Right hindlimb (tissue), 1 donor: ENCODE results near the gene POLR3B.
A peak's percentile ranks its signal among the peaks of the same experiment; 100 is the strongest.
"Not testable (repeated sequence)": the region's sequence is repeated elsewhere in the genome, so short reads cannot be mapped to it uniquely, and the experiment has no call there.

ENCODE experiments used
- DNase-seq: peaks from one replicate; pipeline ENCODE4 v3.0.0-alpha.2; 2018

The POLR3B gene

DNA sequence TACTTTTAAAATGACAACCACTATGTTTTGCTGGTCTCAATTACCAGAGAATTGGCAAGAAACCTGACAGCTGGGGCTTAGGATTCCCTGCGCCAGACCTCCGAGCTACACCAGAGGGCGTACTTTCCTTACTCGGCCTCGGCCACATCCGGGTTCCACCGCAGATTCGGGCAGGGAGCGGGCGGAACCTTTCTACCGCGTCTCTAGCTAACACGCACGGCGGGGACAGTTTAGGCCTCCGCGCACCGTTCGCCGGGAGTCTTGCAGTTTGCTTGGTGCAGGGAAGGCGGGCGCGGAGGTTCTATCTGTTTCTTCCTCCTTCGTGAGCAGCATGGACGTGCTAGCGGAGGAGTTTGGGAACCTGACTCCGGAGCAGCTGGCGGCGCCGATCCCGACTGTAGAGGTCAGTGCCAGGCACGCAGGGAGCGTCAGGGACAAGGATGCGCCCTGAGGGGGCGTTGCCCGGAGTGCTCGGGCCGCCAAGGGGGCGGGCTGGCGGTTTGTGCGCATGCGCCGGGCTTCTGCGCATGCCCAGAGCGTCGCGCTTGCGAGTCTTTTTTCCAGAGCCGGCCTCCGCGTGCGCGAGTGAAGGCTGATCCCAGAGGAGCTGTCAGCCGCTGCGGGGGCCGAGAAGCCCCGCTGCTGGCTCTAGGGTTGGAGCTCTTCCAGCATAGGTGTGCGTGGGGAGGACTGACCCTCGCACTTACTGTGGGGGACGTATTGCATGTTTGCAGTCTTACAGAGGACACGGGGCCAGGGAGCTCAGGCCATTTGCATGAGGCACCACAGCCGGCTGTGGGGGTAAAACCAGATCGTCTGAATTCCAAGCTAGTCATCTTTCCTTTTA lies at the start of gene POLR3B:
Gene POLR3B, plus strand, starts transcription at position 200 of the 847 bp plus-strand sequence. Its CDS starts 132 bp downstream, at position 332.
- DNase-seq, result peak; percentile 98

DNA sequence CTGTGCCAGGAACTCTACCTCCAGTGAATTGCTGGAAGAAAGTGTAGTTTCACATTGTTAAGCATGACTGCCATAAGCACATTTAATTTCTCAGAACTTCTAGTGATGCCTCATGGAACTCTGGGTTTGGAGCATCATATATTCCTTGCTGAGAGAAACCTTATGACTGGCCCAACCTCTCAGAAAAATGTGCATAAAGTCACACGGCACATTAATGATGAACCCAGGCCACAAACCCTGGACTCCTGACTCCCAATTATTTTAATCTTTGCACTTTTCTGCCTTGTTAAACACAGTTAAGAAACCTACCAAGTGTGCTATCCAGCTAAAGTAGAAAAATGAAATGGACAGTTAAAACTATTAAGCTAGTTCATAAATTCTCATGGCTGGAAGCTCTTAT lies 49.4 kb upstream of the POLR3B start:
- DNase-seq, result no peak

DNA sequence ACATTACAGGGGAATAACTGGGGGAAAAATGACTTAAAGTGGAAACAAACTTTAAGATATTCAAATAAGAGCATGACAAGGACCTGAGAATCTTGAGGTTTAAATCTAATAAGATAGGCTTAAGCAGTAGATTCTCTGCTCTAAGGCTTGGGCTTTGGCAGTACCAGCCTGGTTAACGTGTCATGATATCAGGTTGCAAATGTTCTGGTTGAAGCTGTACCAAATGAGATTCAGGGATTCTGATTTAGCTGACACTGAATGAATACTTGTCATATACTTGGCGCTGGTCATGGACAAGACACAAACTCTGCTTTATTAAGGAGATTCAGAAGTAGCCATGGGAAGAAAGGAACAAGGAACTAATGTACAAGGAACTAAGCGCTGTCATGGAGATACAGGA lies 48.9 kb upstream of the POLR3B start:
- DNase-seq, result no peak

DNA sequence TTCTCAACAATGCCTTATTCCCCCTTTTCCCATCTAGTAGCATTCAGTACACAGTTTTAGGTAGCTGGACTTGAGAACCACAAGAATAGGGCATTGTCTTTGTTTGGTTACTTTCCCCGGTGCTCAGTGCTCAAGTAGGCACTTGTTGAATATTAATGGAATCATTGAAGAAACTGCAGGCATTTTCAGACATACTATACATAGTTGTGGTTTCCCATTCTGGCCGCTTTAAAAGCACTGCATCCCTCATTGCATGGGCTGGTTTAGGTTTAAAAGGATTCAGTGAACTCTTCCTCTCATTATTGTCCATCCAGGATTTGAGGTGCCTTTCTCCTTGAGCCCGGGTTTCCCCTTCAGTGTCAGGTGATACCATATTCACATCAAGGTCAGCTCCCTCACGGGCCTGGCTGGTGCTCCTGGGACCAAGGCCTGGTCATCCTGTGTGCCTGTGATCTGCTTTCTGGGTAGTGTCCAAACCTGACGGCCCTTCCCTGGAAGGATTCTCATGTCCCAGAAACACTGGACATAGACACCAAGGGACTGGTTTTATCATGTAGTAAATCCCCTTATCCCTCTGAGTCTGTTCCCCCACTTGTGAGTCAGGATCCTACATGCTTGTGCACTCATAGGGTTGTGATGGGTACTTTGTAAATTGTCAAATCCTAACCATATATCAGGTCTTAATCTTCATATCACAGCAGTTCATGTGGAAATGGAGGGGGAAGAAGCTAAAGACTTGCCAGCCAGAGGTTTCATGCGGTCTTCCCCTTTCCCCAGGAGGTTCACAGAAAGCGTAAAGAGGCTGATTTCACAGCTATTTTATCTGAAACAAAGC lies 47.7 kb upstream of the POLR3B start:
- no peak for DNase-seq

DNA sequence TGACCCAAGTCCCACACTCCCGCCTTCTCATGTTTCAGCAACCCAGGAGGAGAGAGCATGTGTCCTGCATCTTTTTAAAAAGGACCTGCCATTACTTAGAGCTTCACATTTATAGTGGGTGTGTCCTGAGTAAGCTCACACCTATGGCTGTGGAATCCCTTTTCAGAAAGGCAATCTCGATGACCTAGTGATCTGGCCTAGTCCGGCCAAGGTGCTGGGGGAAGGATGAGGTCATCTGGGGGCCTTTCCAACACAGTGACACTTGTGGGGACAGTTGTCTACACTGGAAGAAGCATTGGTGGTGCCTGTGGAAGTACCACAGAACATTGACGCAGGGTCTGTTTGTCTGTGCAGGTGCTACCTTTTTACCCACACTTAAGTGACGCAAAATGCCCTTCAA lies 46.9 kb upstream of the POLR3B start:
- DNase-seq, result no peak

DNA sequence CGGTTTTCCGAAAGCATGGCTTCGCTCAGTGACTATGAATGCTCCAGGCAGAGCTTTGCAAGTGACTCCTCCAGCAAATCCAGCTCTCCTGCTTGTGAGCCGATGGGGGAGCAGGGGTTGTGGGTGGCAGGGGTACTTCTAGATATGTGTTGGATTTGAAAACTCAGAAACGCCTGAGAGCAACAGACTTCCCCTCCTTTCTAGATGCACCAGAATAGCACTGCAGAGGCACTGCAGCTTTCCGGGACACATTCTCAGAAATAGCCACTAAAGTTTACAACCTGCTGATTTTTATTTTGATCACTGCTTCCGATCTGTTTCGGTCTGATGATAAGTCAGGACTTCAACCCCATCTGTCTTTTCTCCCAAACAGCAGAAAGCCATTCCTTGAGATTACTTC lies 46.4 kb upstream of the POLR3B start:
- no peak for DNase-seq

DNA sequence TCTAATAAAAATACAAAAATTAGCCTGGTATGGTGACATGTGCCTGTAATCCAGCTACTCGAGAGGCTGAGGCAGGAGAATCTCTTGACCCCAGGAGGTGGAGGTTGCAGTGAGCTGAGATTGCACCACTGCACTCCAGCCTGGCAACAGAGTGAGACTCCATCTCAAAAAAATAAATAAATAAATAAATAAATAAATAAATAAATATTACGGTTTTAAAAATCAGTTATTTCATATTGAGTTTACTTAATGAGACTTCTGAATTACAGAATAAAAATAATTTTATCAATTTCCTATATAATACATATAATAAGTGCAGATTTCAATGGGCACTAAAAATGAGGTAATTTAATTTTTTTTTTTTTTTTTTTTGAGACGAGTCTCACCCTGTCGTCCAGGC lies 44.1 kb upstream of the POLR3B start:
- not testable (repeated sequence) for DNase-seq

DNA sequence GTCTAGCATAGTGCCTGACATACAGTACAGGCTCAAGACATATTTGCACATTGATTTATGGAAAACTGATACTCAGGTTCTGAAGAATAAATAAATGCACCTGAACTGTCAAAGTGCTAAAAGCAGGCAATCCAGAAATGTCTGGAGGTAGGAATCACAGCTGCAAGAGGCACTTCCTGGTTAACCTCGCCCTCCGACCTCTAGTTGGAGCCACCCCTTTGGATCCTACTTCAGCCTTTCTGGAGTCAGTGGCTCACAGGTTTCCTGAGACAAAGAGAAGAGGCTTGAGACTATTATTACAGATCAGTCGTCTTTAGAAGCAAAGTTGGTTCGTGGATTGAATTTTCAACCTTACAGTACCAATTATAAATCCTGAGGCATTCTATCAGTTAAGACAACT lies 42.0 kb upstream of the POLR3B start:
- DNase-seq, result no peak

DNA sequence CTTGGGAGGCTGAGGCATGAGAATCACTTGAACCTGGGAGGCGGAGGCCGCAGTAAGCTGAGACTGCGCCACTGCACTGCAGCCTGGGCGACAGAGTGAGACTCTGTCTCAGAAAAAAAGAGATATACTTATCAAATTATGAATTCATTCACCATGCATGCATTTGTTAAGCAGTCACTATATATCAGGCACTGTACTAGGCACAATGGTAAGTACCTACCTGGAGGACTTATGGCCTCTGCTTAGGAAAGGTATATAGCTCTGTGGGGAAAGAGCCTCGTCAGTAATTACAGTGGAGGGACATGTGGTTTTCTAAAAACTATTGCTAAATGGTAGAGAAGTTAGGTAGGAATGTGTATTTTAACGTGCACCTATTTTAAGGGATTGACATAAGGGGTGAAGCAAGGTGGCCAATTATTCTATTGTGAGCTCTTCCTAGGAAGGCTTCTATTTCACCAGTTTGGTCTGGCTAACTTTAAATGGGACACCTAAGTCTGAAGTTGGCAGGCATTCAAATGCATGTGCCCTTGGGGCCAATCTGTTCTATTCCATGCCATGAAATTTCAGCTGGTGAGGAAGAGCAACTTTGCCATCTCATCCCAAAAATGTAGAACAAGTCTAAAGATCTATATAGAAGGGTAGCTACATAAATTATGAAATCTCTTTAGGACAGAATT lies 40.0 kb upstream of the POLR3B start:
- no peak for DNase-seq

DNA sequence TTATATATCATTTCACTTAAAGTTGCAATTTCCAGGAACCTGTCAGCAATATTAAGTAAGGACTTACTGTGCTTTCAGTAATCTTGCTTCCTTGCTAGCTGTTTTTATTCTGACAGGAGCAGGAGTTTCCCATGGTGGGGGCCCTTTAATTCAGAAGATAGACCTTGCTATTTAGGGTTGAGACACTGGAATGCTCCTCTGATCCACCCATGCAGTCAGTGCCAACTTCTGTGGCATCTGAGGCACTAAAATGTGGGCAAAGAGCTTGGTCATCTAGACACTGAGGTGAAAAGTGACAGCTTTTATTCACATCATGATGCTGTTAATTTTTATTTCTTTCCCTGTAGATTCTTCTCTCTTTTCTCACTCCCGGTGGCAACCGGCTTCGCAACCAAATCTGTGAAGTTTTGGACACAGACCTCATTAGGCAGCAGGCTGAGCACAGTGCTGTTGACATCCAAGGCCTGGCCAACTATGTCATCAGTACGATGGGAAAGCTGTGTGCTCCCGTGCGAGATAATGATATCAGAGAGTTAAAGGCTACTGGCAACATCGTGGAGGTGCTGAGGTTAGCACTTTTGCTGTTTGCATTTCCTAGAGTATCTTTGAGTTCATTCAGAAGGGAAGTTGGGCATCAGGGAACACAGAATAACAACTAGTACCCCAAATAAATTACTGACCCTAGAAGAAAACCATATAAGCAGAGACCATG lies 36.3 kb upstream of the POLR3B start:
- no peak for DNase-seq

DNA sequence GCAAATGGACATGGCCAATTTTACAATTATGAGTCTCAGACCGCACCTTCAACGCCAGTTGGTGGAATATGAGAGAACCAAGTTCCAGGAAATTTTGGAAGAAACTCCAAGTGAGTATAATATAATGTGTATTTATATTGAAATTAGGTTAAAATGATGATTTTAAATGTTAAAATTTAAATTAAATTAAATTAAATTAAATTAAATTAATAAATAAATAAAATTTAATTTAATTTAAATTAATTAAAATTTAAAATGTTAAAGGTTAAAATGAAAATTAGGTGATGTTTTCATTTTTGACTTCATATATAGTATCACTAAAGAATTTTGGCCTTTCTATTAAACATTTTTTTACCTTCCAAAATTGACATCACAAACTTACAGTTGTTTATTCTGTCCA lies 34.0 kb upstream of the POLR3B start:
- no peak for DNase-seq

DNA sequence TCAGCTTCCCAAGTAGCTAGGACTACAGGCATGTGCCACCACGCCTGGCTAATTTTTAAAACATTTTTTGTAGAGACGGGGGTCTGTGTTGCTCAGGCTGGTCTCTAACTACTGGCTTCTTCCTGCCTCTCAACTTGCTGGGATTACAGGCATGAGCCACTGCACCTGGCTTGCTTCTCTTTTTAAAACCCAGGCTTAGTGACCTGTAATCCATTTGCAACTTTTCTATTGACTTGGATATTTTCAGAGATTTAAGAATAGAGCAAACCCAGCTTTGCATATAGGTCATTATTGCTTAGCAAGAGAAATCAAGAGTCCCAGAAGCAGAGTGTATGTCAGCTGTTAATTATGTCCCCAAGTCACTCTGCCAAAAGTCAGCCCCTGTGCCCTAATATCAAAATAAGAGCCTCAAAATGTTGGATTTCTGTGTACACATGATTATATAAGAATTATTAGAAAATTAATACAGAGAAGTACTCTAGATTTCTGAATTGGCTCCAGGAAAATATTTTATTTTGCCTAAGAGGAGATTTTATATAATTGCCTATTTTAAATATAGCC lies 30.2 kb upstream of the POLR3B start:
- no peak for DNase-seq

DNA sequence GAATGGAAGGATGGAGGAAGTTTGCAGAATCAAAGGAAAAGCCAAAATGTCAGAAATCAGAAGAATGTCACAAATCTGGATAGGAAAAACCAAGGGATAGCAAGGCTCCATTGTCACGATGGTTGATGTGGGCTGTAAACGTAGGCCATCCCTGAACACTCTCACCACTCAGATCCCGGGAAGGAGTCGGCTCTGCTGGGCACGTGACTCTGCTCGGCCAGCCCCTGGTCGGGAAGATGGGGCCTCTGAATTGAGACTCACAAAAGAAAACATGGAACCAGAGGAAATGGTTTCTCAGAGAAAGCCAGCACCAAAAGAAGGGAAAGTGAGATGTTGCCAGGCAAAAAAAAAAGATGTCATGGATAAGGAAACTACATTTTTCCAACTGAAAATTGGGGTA lies 28.8 kb upstream of the POLR3B start:
- DNase-seq, result no peak

DNA sequence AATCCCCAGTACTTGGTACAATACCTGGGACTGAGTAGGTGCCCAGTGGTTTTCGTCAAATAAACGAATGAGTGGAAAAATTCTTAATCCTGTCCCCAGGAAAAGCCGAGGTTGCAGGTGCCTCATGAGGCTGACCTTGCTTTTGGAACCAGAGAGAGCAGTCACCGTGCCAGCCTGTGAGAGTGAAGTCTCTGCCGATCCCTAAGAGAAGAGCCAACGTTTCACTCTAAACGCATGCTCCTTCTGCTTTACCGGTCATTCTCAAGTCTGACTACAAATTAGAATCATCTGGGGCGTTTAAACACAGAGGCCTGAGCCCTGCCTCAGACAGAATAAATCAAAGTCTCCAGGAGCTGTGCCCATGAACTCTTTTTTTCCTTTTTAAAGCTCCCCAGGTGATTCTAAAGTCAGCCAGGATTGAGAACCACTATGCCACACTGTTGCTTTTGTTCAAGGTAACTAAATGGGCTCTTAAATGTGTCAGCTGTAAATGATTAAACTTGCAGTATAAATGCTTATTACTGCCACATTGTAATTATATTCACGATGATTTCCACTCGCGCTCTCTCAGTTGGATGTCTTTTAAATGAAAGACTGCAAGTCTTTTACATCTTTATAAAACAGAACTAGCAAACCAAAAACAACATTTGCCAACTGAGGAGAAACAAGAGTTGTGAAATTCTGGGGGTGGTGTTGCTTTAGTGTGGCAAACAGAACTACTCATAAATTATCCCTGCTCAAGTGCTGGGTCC lies 28.1 kb upstream of the POLR3B start:
- DNase-seq, result peak; percentile 21

DNA sequence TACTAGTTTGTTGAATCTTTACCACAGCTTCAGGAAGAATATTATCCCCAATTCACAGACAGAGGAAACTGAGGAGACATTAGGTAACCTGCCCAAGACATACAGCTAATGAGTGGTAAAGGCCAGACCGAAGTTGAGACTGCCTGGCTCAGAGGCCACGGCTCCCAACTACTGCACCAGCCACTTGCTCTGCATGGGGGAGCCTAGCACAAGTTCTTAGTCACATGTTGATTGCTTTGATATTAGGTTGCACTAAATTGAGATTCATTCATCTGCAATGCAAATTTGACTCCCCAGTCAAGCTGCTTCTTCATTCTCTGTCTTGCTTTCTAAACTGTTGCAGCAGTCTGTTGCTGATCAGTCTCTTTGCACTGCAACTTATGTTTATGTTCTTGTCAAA lies 25.9 kb upstream of the POLR3B start:
- DNase-seq, result no peak

DNA sequence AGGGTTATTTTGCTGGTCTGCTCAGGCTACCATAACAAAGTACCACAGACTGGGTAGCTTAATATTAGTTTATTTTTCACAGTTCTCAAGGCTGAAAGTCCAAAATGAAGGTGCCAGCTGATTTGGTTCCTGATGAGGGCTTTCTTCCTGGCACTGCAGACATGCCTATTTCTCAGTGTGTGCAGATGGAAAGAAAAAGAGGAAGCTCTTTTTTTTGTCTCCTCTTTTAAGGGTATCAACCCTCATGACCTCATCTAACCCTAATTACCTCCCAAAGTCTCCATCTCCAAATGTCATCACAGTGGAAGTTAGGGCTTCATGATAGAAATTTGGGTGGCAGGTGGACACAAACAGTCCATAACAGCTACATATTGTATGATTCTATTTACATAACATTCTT lies 25.0 kb upstream of the POLR3B start:
- no peak for DNase-seq

DNA sequence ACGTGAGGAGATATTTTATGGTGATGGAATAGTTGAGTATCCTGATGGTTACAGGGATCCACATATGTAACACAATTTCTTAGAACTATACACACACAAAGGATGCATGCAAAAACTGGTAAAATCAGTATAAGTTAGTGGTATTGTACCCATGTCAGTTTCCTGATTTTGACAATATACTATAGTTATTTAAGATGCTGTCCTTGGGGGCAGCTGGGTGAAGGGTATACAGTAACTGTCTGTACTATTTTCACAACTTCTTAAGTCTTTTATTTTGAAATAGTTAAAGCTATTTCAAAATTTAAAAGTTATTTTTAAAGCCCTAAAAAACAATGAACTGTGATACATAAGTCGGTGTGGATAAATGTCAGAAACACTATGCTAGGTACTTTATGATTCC lies 24.5 kb upstream of the POLR3B start:
- no peak for DNase-seq

DNA sequence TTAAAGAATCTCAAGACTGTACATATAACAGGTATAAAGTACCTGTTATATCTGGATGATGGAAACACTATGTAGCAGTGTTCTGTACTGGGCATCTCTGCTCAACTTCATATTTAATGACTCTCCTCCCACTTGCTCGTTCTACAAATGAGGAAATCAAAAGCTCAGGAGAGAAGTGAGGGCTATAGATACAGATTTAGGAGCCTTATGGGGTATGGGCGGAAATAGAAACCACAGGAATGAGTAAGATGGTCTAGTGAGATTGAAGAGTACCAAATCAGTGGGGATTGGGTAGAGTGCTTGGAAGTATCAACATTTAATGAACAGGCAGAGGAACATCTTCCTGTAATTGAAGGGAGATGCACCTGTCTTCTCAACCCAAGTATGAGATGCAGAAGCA lies 23.8 kb upstream of the POLR3B start:
- no peak for DNase-seq

DNA sequence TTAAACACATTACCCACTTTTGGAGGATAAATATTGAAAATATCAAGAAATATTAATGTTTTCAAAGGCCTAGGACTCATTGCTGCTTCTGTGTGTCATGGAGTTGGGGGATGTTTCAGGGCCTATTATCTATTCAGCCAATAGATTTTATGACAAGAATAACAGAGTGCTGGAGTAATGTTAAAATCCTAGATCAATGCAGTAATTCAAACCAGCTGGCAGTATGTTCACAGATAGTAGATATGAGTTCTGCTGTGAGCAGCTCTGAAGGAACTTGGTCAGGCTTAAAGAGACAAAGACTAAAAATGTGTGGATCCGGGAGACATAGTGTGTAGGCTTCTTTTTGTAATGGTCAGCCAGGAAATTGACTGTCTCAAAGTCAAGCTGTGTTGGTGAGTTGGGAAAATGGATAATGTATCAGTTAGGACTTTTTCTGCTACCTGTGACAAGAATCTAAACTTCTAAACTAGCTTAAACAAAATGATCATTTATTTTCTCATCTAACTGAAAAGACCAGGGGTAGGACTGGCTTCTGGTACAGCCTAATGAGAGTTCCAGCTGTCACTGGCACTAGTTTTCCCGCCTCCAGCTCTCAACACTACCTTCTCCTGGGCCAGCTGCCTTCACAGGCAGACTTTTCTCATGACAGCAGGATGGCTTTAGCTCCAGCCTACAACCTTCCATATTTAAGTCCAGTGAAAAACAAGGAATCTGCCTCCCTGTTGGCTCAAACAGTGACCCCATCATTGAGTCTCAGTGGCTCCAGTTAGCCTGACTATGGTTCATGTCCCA lies 16.3 kb upstream of the POLR3B start:
- DNase-seq, result peak; percentile 35

DNA sequence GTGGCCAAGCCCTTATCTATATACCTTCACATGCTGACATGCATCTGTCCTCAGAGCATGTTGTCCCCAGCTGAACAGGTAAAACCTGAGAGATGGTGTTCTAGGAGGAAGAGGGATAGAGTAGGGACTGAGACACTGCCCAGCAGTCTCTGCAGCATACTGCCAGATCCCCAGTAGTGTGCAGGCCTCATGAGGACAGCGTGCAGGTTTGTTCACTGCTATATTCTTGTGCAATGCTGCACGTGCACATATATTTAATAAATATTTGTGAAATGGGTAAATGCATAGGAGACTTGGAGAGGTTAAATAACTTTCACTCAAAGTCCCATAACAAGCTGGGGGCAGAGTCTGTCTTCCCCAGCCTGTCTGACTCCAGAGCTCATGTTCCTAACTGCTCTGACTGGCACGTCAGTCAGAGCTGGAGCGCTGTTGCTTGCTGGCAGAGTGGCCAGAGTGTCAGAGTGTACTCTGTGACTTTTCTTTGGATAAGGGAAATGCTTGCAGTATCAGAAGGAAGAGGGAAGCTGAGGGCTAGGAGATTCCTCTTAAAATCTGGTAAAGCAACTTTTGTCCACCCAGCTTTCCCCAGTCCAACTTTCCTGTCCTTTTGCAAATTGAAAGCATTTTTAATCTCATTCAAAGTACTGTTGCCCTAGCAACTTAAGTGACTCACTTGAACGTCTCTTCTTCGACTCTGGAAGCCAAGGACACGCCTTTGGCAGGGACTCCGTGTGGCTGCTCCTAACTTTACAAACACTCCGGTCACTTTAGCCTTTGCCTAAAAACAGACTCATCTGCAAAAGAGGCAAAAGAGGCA lies 14.9 kb upstream of the POLR3B start:
- peak; percentile 80 for DNase-seq
